ENCODE results near the gene CISH. TPM values are rescaled to one million over a fixed set of nuclear protein-coding genes. Genes with fewer than 3 reads are reported as not detected.

Gene CISH
- total and polyA plus RNA-seq, 9 of the 15 experiments (the other 6 are each of a cell fraction or from before 2014, with no cell fraction given) = 1.7 to 47.7 (median 18.3) TPM

GRCh38 chr3:50611464-50612233, at the start of gene CISH (continued):
- TF ChIP-seq HNRNPH1 (optimal IDR thresholded peaks at IDR 0.05; ENCODE audit: low read depth, low read length) = no peak
- TF ChIP-seq ZNF449 (CRISPR knock-in tag; IDR thresholded peaks at IDR 0.05) = no peak
- no peak for TF ChIP-seq ARID2 (IDR thresholded peaks at IDR 0.05)
- TF ChIP-seq IRF1 (CRISPR knock-in tag; IDR thresholded peaks at IDR 0.05; ENCODE audit: borderline replicate concordance) = no peak
- TF ChIP-seq ZNF584 (CRISPR knock-in tag; IDR thresholded peaks at IDR 0.05; ENCODE audit: low read depth) = no peak
- no peak for TF ChIP-seq CBX1 (IDR thresholded peaks at IDR 0.05; ENCODE audit: low read depth)
- TF ChIP-seq U2AF1 (optimal IDR thresholded peaks at IDR 0.05; ENCODE audit: low read depth, low read length) = no peak
- TF ChIP-seq HCFC1 (IDR thresholded peaks at IDR 0.05; ENCODE audit: low read depth, low read length) = no peak
- TF ChIP-seq NUFIP1 (IDR thresholded peaks at IDR 0.05; ENCODE audit: partially characterized antibody) = no peak
- TF ChIP-seq EHMT2 (IDR thresholded peaks at IDR 0.05) = no peak
- TF ChIP-seq ZNF318 (IDR thresholded peaks at IDR 0.05; ENCODE audit: borderline replicate concordance in 1 of 2, low read depth in 1 of 2) = no peak
- peak; percentile 97; the same call in 1 of the 2 replicates for TF ChIP-seq CC2D1A (IDR thresholded peaks at IDR 0.05)
- TF ChIP-seq ZNF655 (CRISPR knock-in tag; IDR thresholded peaks at IDR 0.05) = no peak
- TF ChIP-seq THRAP3 (IDR thresholded peaks at IDR 0.05; ENCODE audit: borderline replicate concordance) = no peak
- TF ChIP-seq TGIF2 (CRISPR knock-in tag; IDR thresholded peaks at IDR 0.05) = no peak
- TF ChIP-seq XRCC5 (IDR thresholded peaks at IDR 0.05; ENCODE audit: low read depth, low read length) = peak; percentile 83

All from K562 (cell line).